Renal cortical epithelial cell (primary cell): ENCODE results near the gene NSL1. TPM values are rescaled to one million over a fixed set of nuclear protein-coding genes. Genes with fewer than 3 reads are reported as not detected.

Source experiments
- DNase-seq: peaks from one replicate; pipeline ENCODE4 v3.0.0-alpha.2; 2011; ENCODE audit warnings: low read depth
- total RNA-seq: library from RNA; depleted of rRNA; stranded (reverse); fragments of >200 nt; gene quantifications from 2 replicates; pipeline ENCODE4 v1.2.3, GENCODE V29; 2014

NSL1 gene
- total RNA-seq, 1 donor from 2014 or later = 38.4 TPM

- no peak for DNase-seq
These were observed 87.5 kb downstream of the NSL1 start for GRCh38 chr1:212703991-212704564.

DNA sequence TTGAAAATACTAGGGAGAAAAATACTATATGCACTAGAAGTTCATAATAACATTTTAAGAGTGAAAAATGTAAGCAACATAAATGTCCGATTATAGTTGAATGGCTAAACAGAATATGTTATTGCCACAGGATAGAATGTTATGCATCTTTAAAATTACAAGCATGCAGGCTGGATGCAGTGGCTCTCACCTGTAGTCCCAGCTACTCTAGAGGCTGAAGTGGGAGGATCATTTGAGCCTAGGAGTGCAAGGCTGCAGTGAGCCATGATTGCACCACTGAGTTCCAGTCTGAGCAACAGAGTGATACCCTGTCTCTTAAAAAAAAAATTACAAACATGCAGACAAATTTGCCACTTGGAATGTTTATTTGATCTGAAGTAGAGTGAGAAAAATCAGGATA, 88.9 kb downstream of the NSL1 start:
- DNase-seq = no peak

DNA sequence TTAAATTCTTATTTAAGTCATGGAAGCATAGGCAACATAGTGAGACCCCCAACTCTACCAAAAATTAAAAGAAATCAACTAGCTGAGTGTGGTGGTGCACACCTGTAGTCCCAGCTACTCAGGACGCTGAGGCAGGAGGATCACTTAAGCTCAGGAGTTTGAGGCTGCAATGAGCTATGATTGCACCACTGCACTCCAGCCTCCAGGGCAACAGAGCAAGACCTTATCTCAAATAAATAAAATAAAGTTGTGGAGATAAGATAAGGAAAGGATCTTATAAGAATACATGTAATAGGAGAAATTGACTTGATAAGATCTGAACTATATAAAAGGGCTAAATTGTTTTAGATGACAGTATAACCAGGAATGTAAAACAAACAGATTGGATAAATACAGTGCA, 89.7 kb downstream of the NSL1 start:
- no peak for DNase-seq

- peak; percentile 25 for DNase-seq
These were observed 90.4 kb downstream of the NSL1 start for GRCh38 chr1:212700892-212701819.

- DNase-seq = no peak
These were observed 91.2 kb downstream of the NSL1 start for GRCh38 chr1:212700223-212700891.

DNA sequence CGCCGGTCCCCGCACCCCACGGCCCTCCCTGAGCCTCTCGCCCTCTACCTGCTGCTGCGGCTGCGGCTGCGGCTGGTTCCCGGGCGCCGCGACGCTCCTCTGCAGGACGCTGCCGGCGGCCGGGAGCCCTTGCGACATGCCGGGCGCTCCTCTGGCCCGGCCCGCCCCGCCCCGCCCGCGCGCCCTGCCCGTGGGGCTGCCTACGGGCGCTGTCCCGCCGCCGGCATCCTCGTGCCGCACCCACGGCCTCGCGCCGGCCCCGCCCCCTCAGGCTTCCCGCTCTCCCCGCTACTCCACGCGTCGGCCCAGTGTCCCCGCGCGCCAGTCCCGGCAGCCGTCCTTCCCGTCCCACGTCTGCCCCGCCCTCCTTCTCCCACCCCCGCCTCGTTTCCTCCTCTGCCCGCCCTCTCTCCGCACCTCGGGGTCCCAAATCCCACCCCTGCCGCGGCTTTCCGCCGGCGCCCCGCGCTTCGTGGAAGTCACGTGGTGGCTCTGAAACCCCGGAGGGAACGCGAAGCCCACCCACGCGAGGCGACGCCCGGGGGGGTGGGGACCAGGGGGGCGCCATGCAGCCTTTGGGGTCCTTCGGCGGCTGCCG, 91.9 kb downstream of the NSL1 start, which contains the start of gene BATF3:
BATF3 (minus strand) TSS at position 216 of the 598 bp plus-strand sequence; CDS start at position 138, 78 bp downstream.
- no peak for DNase-seq

DNA sequence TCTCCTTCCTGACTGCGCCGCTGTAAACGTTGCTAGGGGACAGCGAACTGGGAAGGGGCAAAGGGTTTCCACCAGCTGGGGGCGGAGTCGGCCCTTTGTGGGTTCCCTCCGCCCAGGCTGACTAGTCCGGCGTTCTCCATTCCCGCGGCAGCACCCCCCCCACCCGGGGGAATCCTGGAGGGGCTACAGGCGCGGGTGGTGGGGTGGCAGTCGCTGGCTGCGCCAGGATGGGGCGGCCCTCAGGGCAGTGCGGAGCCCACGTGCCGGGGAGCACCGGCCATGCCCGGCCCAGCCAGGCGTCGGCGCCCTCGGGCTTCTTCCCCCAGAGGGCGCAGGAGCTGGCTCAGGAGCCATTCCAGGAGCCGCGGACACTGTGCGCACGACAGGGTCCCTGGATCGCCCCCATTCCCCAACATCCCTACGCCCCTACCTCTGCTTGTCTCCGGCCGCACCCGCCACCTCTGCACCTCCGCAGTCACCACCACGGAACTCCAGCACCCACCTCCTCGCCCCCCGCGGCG, 92.4 kb downstream of the NSL1 start:
- DNase-seq = no peak

DNA sequence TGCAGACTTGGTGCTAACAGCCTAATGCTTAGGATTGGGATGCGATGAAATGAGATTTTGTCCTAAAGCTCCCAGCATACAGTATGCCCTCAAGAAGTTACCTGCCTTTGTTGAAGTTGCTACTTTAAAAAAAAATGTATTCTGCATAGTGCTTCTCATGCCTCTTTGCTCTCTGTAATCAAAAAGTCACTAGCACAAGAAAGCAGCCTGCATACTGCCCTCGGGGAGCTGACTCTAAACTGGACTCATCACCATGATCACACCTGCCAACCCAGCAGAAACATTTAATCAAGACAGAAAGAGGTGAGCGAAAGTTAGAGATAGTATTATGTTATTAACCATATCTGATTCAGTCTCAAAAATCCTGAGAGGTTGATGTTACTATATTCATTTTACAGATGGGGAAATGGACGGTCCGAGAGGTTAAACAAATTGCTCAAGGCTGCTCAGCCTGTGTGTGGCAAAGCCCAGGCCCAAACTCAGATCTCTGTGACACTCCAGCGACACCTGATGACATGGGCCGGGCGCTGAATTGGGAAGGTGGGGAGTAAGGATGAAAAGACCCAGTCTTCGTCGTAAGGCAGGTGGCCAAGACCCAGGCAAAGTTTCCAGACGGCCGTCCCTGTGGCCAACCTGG, 93.0 kb downstream of the NSL1 start:
- DNase-seq = no peak

- DNase-seq = no peak
These were observed 94.8 kb downstream of the NSL1 start for GRCh38 chr1:212696721-212697331.

DNA sequence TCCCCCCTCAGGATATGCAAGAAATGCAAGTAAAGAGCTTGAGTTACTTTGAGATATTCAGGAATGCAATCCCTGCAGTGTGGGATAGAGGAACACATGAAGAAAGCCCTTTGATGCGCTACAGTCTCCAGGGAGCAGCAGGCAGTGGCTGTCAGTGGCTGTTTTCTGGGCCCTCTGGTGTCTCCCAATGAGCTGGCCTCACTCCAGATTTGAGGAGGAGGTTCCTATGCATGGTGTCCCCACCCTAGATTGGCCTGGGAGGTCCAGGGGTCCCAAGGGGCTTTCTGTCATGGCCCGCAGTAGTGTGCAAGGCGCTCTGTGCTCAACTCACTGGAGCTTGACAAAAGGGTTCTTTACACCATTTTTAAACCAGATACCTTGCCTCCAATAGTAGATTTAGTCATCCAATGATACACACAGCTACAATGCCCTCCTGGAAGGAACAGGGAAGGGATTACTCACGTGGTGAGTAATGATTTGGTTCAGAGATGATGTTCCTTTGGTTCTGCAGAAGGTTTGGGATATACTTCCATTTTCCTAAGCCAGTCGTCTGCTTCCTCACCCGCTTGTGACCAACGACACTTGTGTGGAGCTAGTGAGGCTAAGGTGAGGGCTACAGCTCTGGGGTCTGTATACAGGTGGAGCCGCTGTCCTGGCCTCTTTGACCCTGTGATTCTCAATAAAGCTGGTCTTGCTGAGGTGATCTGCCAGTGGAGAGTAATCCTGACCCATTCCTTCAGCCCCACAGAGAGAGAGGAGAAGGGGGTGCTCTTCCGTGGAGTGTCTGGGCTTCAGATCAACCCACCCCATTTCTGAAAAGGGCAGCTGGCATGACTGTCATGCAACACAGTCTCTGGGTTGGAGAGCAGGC, 98.6 kb downstream of the NSL1 start:
- DNase-seq = peak; percentile 73

GRCh38 chr1:212691561-212692071, 100.0 kb downstream of the NSL1 start:
- no peak for DNase-seq

GRCh38 chr1:212690816-212691403, 100.7 kb downstream of the NSL1 start:
- no peak for DNase-seq

DNA sequence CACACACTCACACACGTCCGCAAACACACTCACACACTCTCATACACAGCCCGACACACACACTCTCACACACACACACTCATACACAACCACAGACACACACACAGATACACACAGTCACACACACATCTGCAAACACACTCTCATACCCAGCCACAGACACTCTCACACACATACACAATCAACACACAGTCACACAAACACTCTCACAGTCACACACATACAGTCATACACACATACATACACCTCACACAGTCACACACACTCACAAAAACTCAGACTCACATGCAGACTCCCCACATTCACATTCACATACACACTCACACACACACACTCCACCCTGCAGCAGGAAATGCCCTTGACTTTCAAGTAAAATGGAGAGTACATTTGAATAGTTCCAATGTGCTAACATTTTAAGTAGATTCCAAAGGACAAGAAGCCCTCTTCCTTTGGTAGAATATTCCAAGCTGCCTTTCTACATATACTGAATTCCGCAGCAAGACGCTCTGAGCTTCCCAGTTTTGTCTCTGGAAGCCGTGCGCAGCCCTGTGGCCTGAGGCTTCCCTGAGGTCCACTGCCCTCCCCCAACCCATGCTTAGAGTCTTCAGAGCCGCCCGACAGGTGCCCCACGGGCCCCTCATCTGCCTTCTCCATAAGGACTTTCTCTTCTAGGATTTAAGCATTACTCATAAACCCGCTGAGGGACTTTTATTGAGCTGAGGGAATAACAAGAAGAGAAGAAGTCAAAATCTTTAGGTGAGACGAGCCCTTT, 101.6 kb downstream of the NSL1 start:
- DNase-seq = no peak

- DNase-seq = no peak
These were observed 102.3 kb downstream of the NSL1 start for GRCh38 chr1:212689196-212689725.

DNA sequence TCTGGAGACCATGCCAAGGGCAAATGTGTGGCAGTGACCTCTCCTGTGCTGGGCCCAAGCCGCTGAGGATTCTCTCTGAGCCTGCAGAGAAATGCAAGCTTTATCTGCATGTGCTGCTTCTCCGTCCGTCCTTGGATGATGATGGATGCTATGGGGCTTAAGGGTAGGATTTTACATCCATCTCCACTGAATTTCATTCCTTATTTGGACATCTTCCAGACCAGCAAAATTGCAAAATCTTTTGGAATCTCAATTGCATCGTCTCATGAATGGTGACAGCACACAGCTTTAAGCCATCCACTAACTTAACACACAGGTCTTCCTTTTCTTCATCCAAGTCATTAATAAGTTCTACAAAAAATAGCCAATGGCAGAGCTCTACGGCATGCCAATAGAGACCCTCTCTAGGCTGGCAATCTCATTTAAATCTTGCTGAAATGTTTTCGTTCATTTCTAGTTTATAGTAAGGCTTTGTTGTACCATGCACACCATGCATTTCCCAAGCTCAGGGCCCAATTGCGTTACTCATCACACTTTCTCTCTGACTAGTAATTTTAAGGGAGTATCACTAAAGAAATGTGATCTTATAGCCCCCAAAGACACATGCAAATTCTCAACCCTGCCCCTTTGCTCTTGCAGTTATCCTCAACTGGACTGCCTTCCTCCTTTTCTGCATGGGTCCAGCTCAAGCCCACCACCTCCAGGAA, 103.1 kb downstream of the NSL1 start:
- DNase-seq = peak; percentile 26

GRCh38 chr1:212687811-212688210, 103.8 kb downstream of the NSL1 start:
- no peak for DNase-seq

- no peak for DNase-seq
These were observed 105.0 kb downstream of the NSL1 start for GRCh38 chr1:212686591-212686990.

DNA sequence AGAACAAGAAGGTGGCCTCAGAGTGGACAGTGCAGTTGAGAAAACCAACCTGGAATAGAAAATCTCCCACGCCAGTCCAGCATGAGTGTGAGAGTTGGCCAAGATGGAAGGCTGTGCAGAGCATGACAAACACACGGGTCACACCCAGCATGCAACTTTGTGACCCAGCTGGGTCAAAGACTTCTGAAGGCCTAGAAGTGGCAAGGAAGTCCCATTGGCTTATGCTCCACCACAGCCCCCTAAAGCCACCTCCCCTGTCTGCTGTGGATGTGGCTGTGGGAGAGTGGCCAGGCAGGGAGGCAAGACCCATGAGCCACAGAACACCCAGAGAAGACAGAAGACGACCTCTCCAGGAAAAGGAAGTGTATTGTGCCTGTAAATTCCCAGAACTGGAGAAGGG, 105.5 kb downstream of the NSL1 start:
- DNase-seq = no peak
